K562 (cell line): ENCODE data around the gene JPH4. TPM values are rescaled to one million over a fixed set of nuclear protein-coding genes. Genes with fewer than 3 reads are reported as not detected.

Source experiments
- ATAC-seq: fragments of 200-7000 bp; cut with Tn5 transposase; 3 replicates; pipeline ENCODE4 v1.9.1; 2020; ENCODE audit warnings: moderate library complexity
- BruUV-seq: library from RNA; stranded (reverse); fragments of 400-500 nt; replicated peaks from 2 replicates; lab custom pipeline; 2021; lab: Mats Ljungman, UMichigan
- CTCF ChIA-PET: fragments of 300-600 bp; formaldehyde crosslinking; extraction: SDS; loops from one replicate; lab custom pipeline; 2021; ENCODE audit warnings: low intra/inter-chr PET ratio; lab: Yijun Ruan, JAX
- POLR2A ChIA-PET: fragments of 300-600, 350-650 bp; sonication (Branson Sonifier 250); formaldehyde crosslinking; extraction: SDS; loops from one replicate; lab custom pipeline; 2021; ENCODE audit warnings: antibody characterized with exemption, inconsistent platforms; lab: Yijun Ruan, JAX
- DNase-seq, 4 experiments: peaks; one replicate each; pipeline versions ENCODE4 v3.0.0 to v3.0.0-alpha.2; 2011 to 2018; ENCODE audit warnings: low spot score in 3 of 4, mixed read lengths in 3 of 4; ENCODE audit errors: extremely low read depth in 1 of 4
- FAIRE-seq: peaks from 2 replicates; lab custom pipeline; 2011; peaks lifted over from hg19 to GRCh38; lab: Jason Lieb, UNC
- H2AFZ ChIP-seq: 2 replicates; pipeline ENCODE4 v1.6.0; 2011; ENCODE audit warnings: low read depth, low read length, control low read depth, inconsistent platforms
- H3K27ac ChIP-seq: fragments of 200-600 bp; 3 replicates; pipeline ENCODE4 v1.8.0; 2011; ENCODE audit warnings: low read depth, mild to moderate bottlenecking, control low read depth, inconsistent platforms, low read length, moderate library complexity, mixed read lengths; ENCODE audit errors: extremely low read depth
- H3K27me3 ChIP-seq, 2 experiments: fragments of 300-600 bp in 1 of 2; 2 replicates in 1 of 2; 3 replicates in 1 of 2; pipeline versions ENCODE4 v1.6.0 to v1.8.0; 2011; ENCODE audit warnings: inconsistent platforms in 2 of 2, low read length in 2 of 2, mild to moderate bottlenecking in 1 of 2, mixed read lengths in 1 of 2, moderate library complexity in 1 of 2; ENCODE audit not compliant: control insufficient read depth in 2 of 2, insufficient read depth in 2 of 2
- H3K36me3 ChIP-seq: fragments of 300-600 bp; 3 replicates; pipeline ENCODE4 v1.8.0; 2011; ENCODE audit warnings: mild to moderate bottlenecking, low read length, inconsistent platforms; ENCODE audit not compliant: control insufficient read depth, insufficient read depth
- H3K4me1 ChIP-seq, 2 experiments: fragments of 200-600 bp in 1 of 2; replicated peaks in 1 of 2; 2 replicates in 1 of 2; 3 replicates in 1 of 2; pipeline versions ENCODE4 v1.5.1 to v1.8.0; 2011; ENCODE audit warnings: inconsistent platforms in 2 of 2, low read length in 2 of 2, mild to moderate bottlenecking in 1 of 2, mixed read lengths in 1 of 2, moderate library complexity in 1 of 2; ENCODE audit not compliant: control insufficient read depth in 2 of 2, insufficient read depth in 2 of 2
- H3K4me2 ChIP-seq: 2 replicates; pipeline ENCODE4 v1.6.1; 2011; ENCODE audit warnings: low read length, control low read depth, inconsistent platforms, mixed read lengths; ENCODE audit not compliant: insufficient read depth
- H3K4me3 ChIP-seq: fragments of 200-600 bp; sonication (generic), shearing (Covaris generic); 2 replicates; pipeline ENCODE4 v1.5.1; 2016; ENCODE audit warnings: control low read depth, inconsistent platforms
- H3K79me2 ChIP-seq: fragments of 200-600 bp; 3 replicates; pipeline ENCODE4 v1.8.0; 2011; ENCODE audit warnings: low read length, inconsistent platforms; ENCODE audit not compliant: control insufficient read depth, insufficient read depth
- H3K9ac ChIP-seq, 2 experiments: 2 replicates each; pipeline versions ENCODE4 v1.6.0 to v1.6.1; 2011; ENCODE audit warnings: low read depth in 2 of 2, low read length in 2 of 2, control low read depth in 1 of 2, inconsistent platforms in 1 of 2, mild to moderate bottlenecking in 1 of 2, mixed read lengths in 1 of 2; ENCODE audit not compliant: insufficient read depth in 1 of 2
- H3K9me1 ChIP-seq: one replicate; pipeline ENCODE4 v1.6.0; 2011; ENCODE audit warnings: inconsistent platforms, mild to moderate bottlenecking, low read length, moderate library complexity; ENCODE audit not compliant: control insufficient read depth, insufficient read depth
- H3K9me3 ChIP-seq: replicated peaks from 2 replicates; pipeline ENCODE4 v1.5.1; 2011; ENCODE audit warnings: low read depth, low read length, inconsistent platforms; ENCODE audit not compliant: control insufficient read depth, insufficient read depth
- H4K20me1 ChIP-seq: replicated peaks from 2 replicates; pipeline ENCODE4 v1.6.1; 2011; ENCODE audit warnings: low read length, inconsistent platforms, mixed read lengths; ENCODE audit not compliant: control insufficient read depth, insufficient read depth
- BRD9 ChIP-seq: fragments of 450-650 bp; IDR thresholded peaks from 2 replicates; pipeline ENCODE4 v1.6.1; 2018; ENCODE audit warnings: low read depth; ENCODE audit not compliant: partially characterized antibody
- C11orf30 ChIP-seq: fragments of 450-650 bp; IDR thresholded peaks from 2 replicates; pipeline ENCODE4 v1.6.1; 2016; ENCODE audit warnings: low read depth, mild to moderate bottlenecking
- CCNT2 ChIP-seq: IDR thresholded peaks from 2 replicates; pipeline ENCODE4 v1.6.1; 2011; ENCODE audit warnings: borderline replicate concordance, low read depth, mild to moderate bottlenecking, moderate library complexity, mixed read lengths, low read length; ENCODE audit not compliant: insufficient read length; ENCODE audit errors: extremely low read depth
- DNMT1 ChIP-seq: fragments of 450-650 bp; IDR thresholded peaks from 2 replicates; pipeline ENCODE4 v1.6.1; 2016; ENCODE audit warnings: antibody characterized with exemption, mild to moderate bottlenecking
- ELF4 ChIP-seq: fragments of 450-650 bp; formaldehyde crosslinking; IDR thresholded peaks from 2 replicates; pipeline ENCODE4 v1.4.0; 2022; ENCODE audit warnings: missing genetic modification characterization
- FOS ChIP-seq: IDR thresholded peaks from 3 replicates; pipeline ENCODE4 v1.6.1; 2011; ENCODE audit not compliant: insufficient read length; ENCODE audit errors: extremely low read depth
- HCFC1 ChIP-seq: IDR thresholded peaks from 2 replicates; pipeline ENCODE4 v1.6.1; 2012; ENCODE audit warnings: low read depth, low read length, improper control_type of control experiment
- KLF10 ChIP-seq: fragments of 250-450 bp; sonication (Bioruptor Pico); IDR thresholded peaks from 2 replicates; pipeline ENCODE4 v1.6.1; 2021; ENCODE audit warnings: matching md5 sums
- NR1H2 ChIP-seq: sonication (generic); formaldehyde crosslinking; IDR thresholded peaks from 2 replicates; pipeline ENCODE4 v1.4.0; 2020; ENCODE audit warnings: mild to moderate bottlenecking, missing genetic modification reagents
- PHF8 ChIP-seq: fragments of 200-600 bp; sonication (generic); IDR thresholded peaks from 2 replicates; pipeline ENCODE4 v1.6.1; 2012; ENCODE audit warnings: mixed run types, mild to moderate bottlenecking, inconsistent platforms, low read length, moderate library complexity, borderline replicate concordance
- POU5F1 ChIP-seq: fragments of 150-350 bp; IDR thresholded peaks from 2 replicates; pipeline ENCODE4 v1.6.1; 2014; ENCODE audit warnings: borderline replicate concordance, low read length, low read depth, mild to moderate bottlenecking; ENCODE audit not compliant: partially characterized antibody
- SAP30 ChIP-seq: fragments of 200-600 bp; sonication (generic); IDR thresholded peaks from 2 replicates; pipeline ENCODE4 v1.6.1; 2012; ENCODE audit warnings: borderline replicate concordance, low read depth, mild to moderate bottlenecking, moderate library complexity, low read length, control low read depth, inconsistent platforms; ENCODE audit not compliant: insufficient read depth, poor library complexity, severe bottlenecking
- ZNF121 ChIP-seq: sonication (generic); formaldehyde crosslinking; conservative IDR thresholded peaks from 2 replicates; pipeline ENCODE4 v1.8.0; 2022; ENCODE audit warnings: missing genetic modification reagents
- ZNF124 ChIP-seq: sonication (generic); formaldehyde crosslinking; IDR thresholded peaks from 2 replicates; pipeline ENCODE4 v1.8.1; 2022; ENCODE audit warnings: missing genetic modification reagents
- ZNF224 ChIP-seq: sonication (generic); formaldehyde crosslinking; IDR thresholded peaks from 2 replicates; pipeline ENCODE4 v1.8.0; 2022; ENCODE audit warnings: mild to moderate bottlenecking, missing genetic modification reagents
- ZNF263 ChIP-seq: sonication (generic); formaldehyde crosslinking; IDR thresholded peaks from 2 replicates; pipeline ENCODE4 v1.8.0; 2022; ENCODE audit warnings: mild to moderate bottlenecking, missing genetic modification reagents, borderline replicate concordance
- ZNF445 ChIP-seq: fragments of 250-450 bp; sonication (Bioruptor Pico); IDR thresholded peaks from 2 replicates; pipeline ENCODE4 v1.4.0; 2020; ENCODE audit warnings: low read depth, mild to moderate bottlenecking, moderate library complexity
- ZNF764 ChIP-seq: fragments of 250-450 bp; sonication (Bioruptor Pico); IDR thresholded peaks from 2 replicates; pipeline ENCODE4 v1.4.0; 2020; ENCODE audit warnings: low read depth, mild to moderate bottlenecking, moderate library complexity
- WGBS: fragments of 100-300 bp; shearing (Covaris generic); methylation state at CpG from one replicate; pipeline ENCODE4 v1.1.6; 2016; ENCODE audit warnings: low coverage, mixed read lengths; ENCODE audit not compliant: insufficient coverage; ENCODE audit errors: missing lambda C conversion rate; 5-methylcytosine and 5-hydroxymethylcytosine counted together
- in situ Hi-C: fragments of 300-500 bp; cut with MboI; formaldehyde crosslinking; loops from 4 replicates; pipeline ENCODE4 v1.15.0; 2018; ENCODE audit warnings: inconsistent platforms, mixed read lengths
- intact Hi-C: fragments of 100-400 bp; cut with micrococcal nuclease; formaldehyde crosslinking; loops from 2 replicates; pipeline ENCODE4 v1.14.2; 2022
- polyA plus RNA-seq, 8 experiments: library from polyadenylated mRNA; depleted of rRNA in 4 of 8; stranded (reverse) in 5 of 8; unstranded in 3 of 8; fragments of >200 nt; fragmentation: Nextera tagmentation in 2 of 8; fragmentation: Illumina TruSeq in 1 of 8; extraction: Ambion mirVana in 2 of 8; extraction: Trizol in 1 of 8; gene quantifications; 2 replicates each; pipeline versions ENCODE4 v1.2.1 to v1.2.3, GENCODE V29; 2011 to 2014; ENCODE audit warnings: inconsistent platforms in 1 of 8, missing spikeins in 1 of 8
- total RNA-seq, 7 experiments: library from RNA; depleted of rRNA in 6 of 7; stranded (reverse); fragments of >200 nt in 6 of 7; fragmentation: Illumina TruSeq in 2 of 7; extraction: Trizol in 2 of 7; gene quantifications; 2 replicates each; pipeline versions ENCODE4 v1.2.1 to v1.2.3, GENCODE V29; 2011 to 2021; ENCODE audit warnings: low replicate concordance in 1 of 7
- TF ChIP-seq, protein P1 (sequence below), 3 experiments: fragments of 200-800 bp in 1 of 3; sonication (Bioruptor generic) in 1 of 3; sonication (generic) in 1 of 3; formaldehyde crosslinking in 1 of 3; IDR thresholded peaks; 2 replicates each; pipeline versions ENCODE4 v1.6.1 to v1.8.0; 2016 to 2022; ENCODE audit warnings: mild to moderate bottlenecking in 2 of 3, missing compliant biosample characterization in 2 of 3, missing genetic modification characterization in 2 of 3, missing genetic modification reagents in 1 of 3

The JPH4 gene
- total and polyA plus RNA-seq, 9 of the 15 experiments (the other 6 are each of a cell fraction or from before 2014, with no cell fraction given), result 0.04 to 0.13 (median 0.06) TPM; not detected in 5

DNA sequence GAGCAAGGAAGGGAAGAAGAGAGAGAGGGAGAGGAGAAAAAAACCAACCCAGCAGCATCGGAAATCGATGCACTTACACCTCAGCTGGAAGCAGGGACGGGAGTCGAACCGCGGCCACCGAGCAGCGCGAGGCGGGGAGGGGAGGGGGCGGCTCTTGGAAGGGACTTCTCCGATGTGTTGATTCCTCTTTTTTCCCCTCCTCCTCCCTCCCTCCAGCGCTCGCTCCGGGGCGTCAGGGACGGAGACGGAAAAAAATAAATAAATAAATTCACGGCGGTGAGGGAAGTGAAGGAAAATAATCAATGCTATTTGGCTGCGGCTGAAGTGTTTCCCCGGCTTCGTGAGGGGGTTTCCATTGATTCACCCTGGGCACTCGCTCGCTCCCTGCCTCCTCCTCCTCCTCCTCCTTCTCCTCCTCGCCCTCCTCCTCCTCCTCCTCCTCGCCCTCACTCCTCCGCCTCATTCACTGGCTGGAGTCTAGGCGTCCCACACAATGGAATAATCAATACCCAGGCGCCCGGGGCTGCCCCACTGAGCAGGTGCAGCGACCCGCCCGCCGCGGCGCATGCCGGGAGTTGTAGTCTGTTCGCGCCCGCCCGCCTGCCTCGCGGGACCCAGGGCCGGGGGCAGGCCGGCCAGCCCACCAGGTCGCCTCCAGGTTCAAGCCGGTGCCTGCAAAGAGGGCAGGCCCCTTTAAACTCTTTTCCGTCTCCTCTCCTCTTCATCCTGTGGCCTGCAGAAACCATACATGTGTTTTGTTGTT, 27.1 kb downstream of the JPH4 start, which contains the start of gene ZFHX2:
TSS of gene ZFHX2 (minus strand) at position 500 of the 763 bp plus-strand sequence. CDS start 16,440 bp downstream, outside the sequence.
- no peaks in the 10 kb centered on the region for H3K9me3 ChIP-seq
- peak within 1 kb of the TSS; percentile 48; the same call in 1 of the 3 replicates for H3K27ac ChIP-seq
- no peaks in the 10 kb centered on the region for H3K9me1 ChIP-seq
- intact Hi-C loops, result loop anchor here (10.0 kb wide), 1 partner anchor 227 kb away; the partner anchor contains the start of gene PABPN1
- peak within 1 kb of the TSS; percentile 59 to 83 for H3K9ac ChIP-seq
- no peaks in the 10 kb centered on the region for H4K20me1 ChIP-seq
- in situ Hi-C loops, result no loop called here
- FAIRE-seq (no peak), DNase-seq (peak; percentile 70 to 75 (median 73)), ATAC-seq (peak; percentile 80)
- no TSS peak for BruUV-seq
- H3K36me3 ChIP-seq, result no peaks in the 10 kb centered on the region
- peak within 1 kb of the TSS; percentile 47 for H3K4me3 ChIP-seq
- ChIA-PET CTCF (interaction anchor here (0.6 kb wide), 1 partner anchor 219 kb away, joined by 5 read pairs; no protein-coding TSS in a partner anchor), POLR2A (interaction anchor here (0.7 kb wide), 2 partner anchors 9 to 57 kb away, joined by 3 to 5 read pairs; no protein-coding TSS in a partner anchor)
- peak within 1 kb of the TSS; percentile 95 for H2AFZ ChIP-seq
- H3K4me1 ChIP-seq, result peaks cover 12 to 22% of the 10 kb centered on the region in 2 experiments; a peak in 4 of 5 replicates
- H3K4me2 ChIP-seq, result peak within 1 kb of the TSS; percentile 84
- H3K79me2 ChIP-seq, result peaks cover 3% of the 10 kb centered on the region
- 0% methylated on average over 2 of the region's 49 CpGs for WGBS
- peaks cover 0 to 9% of the 10 kb centered on the region in 2 experiments; a peak in 1 of 5 replicates for H3K27me3 ChIP-seq
- TF ChIP-seq NR1H2 (CRISPR knock-in tag) (no peak), FOS (no peak), ZNF445 (CRISPR knock-in tag) (no peak), DNMT1 (no peak), ZNF224 (CRISPR knock-in tag) (no peak), KLF10 (CRISPR knock-in tag) (no peak), ELF4 (CRISPR knock-in tag) (no peak), ZNF124 (CRISPR knock-in tag) (no peak), POU5F1 (no peak), BRD9 (no peak), CCNT2 (no peak), SAP30 (peak; percentile 43), C11orf30 (no peak), ZNF121 (CRISPR knock-in tag) (no peak), ZNF764 (CRISPR knock-in tag) (no peak), HCFC1 (peak; percentile 79), PHF8 (peak; percentile 30; the same call in 1 of the 2 replicates), ZNF263 (peak; percentile 97)
- TF ChIP-seq, protein P1, sequence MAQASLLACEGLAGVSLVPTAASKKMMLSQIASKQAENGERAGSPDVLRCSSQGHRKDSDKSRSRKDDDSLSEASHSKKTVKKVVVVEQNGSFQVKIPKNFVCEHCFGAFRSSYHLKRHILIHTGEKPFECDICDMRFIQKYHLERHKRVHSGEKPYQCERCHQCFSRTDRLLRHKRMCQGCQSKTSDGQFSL (CRISPR knock-in tag; IDR thresholded peaks at IDR 0.05), result no peak
- TF ChIP-seq, protein P1 (tag; IDR thresholded peaks at IDR 0.05), result no peak
